Testis (tissue), 2 donors: ENCODE data around the gene RAPGEF5.

ENCODE experiments used
- POLR2A ChIP-seq: fragments of 450-650 bp; IDR thresholded peaks from one replicate; pipeline ENCODE4 v1.6.1; 2017; ENCODE audit warnings: antibody characterized with exemption, mild to moderate bottlenecking, moderate library complexity
- TF ChIP-seq, protein P1 (sequence below), 3 experiments: fragments of 450-650 bp in 2 of 3; fragments of 200-600 bp in 1 of 3; sonication (generic) in 1 of 3; IDR thresholded peaks; one replicate each; pipeline ENCODE4 v1.5.1; 2016 to 2019; ENCODE audit warnings: antibody characterized with exemption in 3 of 3, mild to moderate bottlenecking in 2 of 3, moderate library complexity in 1 of 3

DNA sequence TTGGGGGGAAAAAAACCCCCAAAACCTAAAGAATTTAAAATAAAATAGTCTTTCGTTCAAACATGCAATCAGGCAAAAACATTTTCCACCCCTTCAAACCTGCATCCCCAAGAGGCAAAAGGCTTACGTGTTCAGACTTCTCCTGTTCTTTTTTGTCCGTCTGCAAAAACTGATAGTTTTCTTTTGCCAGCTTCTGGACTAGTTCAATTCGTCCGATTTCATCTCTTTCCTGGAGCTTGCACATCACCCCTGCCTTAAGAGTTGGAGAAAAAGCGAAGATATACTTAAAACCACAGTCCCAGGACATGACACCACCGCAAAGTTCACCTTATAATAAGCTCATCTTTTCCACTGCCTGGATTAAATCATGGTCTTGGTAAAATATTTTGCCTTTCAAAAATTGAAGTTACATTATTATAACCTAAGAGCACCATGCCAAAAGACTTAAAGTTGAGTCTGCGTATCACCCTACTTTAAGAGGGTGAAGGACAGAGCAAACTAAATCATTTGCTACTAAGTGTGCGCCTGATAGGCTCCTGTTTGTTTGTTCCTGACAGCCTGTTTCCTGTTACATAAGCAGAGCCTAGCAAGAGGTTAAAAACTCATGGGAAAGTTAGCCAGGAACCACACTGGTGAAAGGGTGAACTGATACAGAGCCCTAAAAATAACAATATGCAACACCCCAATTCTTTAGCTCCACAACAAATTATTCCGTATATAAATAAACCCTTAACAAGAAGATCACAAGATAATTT is 137.0 kb downstream of the RAPGEF5 start:
- TF ChIP-seq, protein P1, sequence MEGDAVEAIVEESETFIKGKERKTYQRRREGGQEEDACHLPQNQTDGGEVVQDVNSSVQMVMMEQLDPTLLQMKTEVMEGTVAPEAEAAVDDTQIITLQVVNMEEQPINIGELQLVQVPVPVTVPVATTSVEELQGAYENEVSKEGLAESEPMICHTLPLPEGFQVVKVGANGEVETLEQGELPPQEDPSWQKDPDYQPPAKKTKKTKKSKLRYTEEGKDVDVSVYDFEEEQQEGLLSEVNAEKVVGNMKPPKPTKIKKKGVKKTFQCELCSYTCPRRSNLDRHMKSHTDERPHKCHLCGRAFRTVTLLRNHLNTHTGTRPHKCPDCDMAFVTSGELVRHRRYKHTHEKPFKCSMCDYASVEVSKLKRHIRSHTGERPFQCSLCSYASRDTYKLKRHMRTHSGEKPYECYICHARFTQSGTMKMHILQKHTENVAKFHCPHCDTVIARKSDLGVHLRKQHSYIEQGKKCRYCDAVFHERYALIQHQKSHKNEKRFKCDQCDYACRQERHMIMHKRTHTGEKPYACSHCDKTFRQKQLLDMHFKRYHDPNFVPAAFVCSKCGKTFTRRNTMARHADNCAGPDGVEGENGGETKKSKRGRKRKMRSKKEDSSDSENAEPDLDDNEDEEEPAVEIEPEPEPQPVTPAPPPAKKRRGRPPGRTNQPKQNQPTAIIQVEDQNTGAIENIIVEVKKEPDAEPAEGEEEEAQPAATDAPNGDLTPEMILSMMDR (IDR thresholded peaks at IDR 0.05), result no peak
- TF ChIP-seq POLR2A, result no peak
